ENCODE results near the gene ZNF775.

Gene ZNF775

DNA sequence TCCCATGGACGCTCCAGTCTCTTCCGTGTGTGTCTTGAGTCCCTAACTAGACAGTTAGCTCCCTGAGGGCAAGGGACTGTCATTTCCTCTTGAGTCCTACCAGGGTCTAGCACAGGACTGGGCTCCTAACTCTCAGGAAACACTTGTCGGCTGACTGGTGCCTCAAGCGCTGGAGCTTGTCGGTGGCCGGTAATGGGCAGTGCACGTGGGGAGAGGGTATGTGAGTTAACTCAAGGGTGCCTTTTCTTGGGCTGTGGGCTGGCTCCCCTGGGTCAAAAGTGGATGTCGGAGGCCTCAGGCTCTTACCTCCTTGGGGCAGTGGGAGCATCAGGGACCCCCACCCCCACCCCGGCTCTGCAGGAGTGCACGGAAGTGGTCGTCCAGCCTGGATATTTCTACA is 32.9 kb downstream of the ZNF775 start:
- Histone ChIP-seq H3K4me1 (ENCODE audit: insufficient read depth, insufficient read length) (peaks cover 4% of the 10 kb centered on the region), H3K9me3 (ENCODE audit: insufficient read depth, low read length) (no peaks in the 10 kb centered on the region), H3K27me3 (ENCODE audit: insufficient read depth, insufficient read length) (no peaks in the 10 kb centered on the region), H3K4me3 (ENCODE audit: insufficient read length, low read depth) (no peak overlapping the region), H3K9ac (ENCODE audit: insufficient read length, low read depth) (no peak overlapping the region), H3K36me3 (ENCODE audit: insufficient read depth, insufficient read length, low read length) (peaks cover 18% of the 10 kb centered on the region)
- TF ChIP-seq YY1 (IDR thresholded peaks at IDR 0.05; ENCODE audit: insufficient read depth, insufficient read length) (no peak), ZNF274 (IDR thresholded peaks at IDR 0.05; ENCODE audit: low read depth, low read length) (no peak), SUZ12 (IDR thresholded peaks at IDR 0.05; ENCODE audit: extremely low read depth, insufficient read depth, insufficient read length) (no peak)
- no peak for DNase-seq (ENCODE audit: low read depth, low spot score)

GRCh38 chr7:150412518-150413488 is 33.7 kb downstream of the ZNF775 start:
- TF ChIP-seq ZNF274 (IDR thresholded peaks at IDR 0.05; ENCODE audit: low read depth, low read length) (no peak), SUZ12 (IDR thresholded peaks at IDR 0.05; ENCODE audit: extremely low read depth, insufficient read depth, insufficient read length) (no peak), YY1 (IDR thresholded peaks at IDR 0.05; ENCODE audit: insufficient read depth, insufficient read length) (no peak)
- peaks cover 18% of the 10 kb centered on the region for H3K36me3 ChIP-seq (ENCODE audit: insufficient read depth, insufficient read length, low read length)
- H3K4me3 ChIP-seq (ENCODE audit: insufficient read length, low read depth): no peak overlapping the region
- peaks cover 2% of the 10 kb centered on the region for H3K4me1 ChIP-seq (ENCODE audit: insufficient read depth, insufficient read length)
- no peaks in the 10 kb centered on the region for H3K27me3 ChIP-seq (ENCODE audit: insufficient read depth, insufficient read length)
- H3K9me3 ChIP-seq (ENCODE audit: insufficient read depth, low read length): no peaks in the 10 kb centered on the region
- H3K9ac ChIP-seq (ENCODE audit: insufficient read length, low read depth): no peak overlapping the region
- DNase-seq (ENCODE audit: low read depth, low spot score): no peak

DNA sequence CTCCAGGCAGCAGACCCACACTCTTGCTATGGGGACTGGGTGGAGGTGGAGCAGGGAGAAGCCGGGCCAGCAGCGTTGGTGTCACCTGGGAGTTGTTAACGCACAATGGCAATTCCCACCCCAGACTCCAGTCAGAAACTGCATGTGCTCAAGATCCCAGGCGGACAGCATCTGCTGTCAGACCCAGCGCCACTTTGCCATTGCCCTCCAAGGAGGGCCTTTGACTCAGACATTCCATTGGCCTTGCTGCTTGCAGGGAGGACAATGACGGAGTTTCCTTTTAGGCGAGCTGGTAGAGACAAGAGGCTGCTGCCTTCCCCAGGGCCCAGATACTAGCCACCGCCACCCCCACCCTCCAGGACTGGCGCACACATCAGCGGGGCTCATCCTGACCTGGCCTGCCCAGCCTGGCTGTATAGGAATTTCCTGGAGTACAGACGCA is 34.5 kb downstream of the ZNF775 start:
- Histone ChIP-seq H3K4me1 (ENCODE audit: insufficient read depth, insufficient read length) (peaks cover 2% of the 10 kb centered on the region), H3K9me3 (ENCODE audit: insufficient read depth, low read length) (no peaks in the 10 kb centered on the region), H3K36me3 (ENCODE audit: insufficient read depth, insufficient read length, low read length) (peaks cover 18% of the 10 kb centered on the region), H3K9ac (ENCODE audit: insufficient read length, low read depth) (no peak overlapping the region), H3K4me3 (ENCODE audit: insufficient read length, low read depth) (no peak overlapping the region), H3K27me3 (ENCODE audit: insufficient read depth, insufficient read length) (no peaks in the 10 kb centered on the region)
- no peak for DNase-seq (ENCODE audit: low read depth, low spot score)
- TF ChIP-seq YY1 (IDR thresholded peaks at IDR 0.05; ENCODE audit: insufficient read depth, insufficient read length) (no peak), SUZ12 (IDR thresholded peaks at IDR 0.05; ENCODE audit: extremely low read depth, insufficient read depth, insufficient read length) (no peak), ZNF274 (IDR thresholded peaks at IDR 0.05; ENCODE audit: low read depth, low read length) (no peak)

- peaks cover 2% of the 10 kb centered on the region for H3K27me3 ChIP-seq (ENCODE audit: insufficient read depth, insufficient read length)
- peaks cover 2% of the 10 kb centered on the region for H3K4me1 ChIP-seq (ENCODE audit: insufficient read depth, insufficient read length)
- H3K36me3 ChIP-seq (ENCODE audit: insufficient read depth, insufficient read length, low read length): peaks cover 9% of the 10 kb centered on the region
- no peaks in the 10 kb centered on the region for H3K9me3 ChIP-seq (ENCODE audit: insufficient read depth, low read length)
- no peak for TF ChIP-seq YY1 (IDR thresholded peaks at IDR 0.05; ENCODE audit: insufficient read depth, insufficient read length)
- no peak for TF ChIP-seq ZNF274 (IDR thresholded peaks at IDR 0.05; ENCODE audit: low read depth, low read length)
- no peak for TF ChIP-seq SUZ12 (IDR thresholded peaks at IDR 0.05; ENCODE audit: extremely low read depth, insufficient read depth, insufficient read length)
- no peak for DNase-seq (ENCODE audit: low read depth, low spot score)
- H3K9ac ChIP-seq (ENCODE audit: insufficient read length, low read depth): no peak overlapping the region
- H3K4me3 ChIP-seq (ENCODE audit: insufficient read length, low read depth): no peak overlapping the region
Observed at GRCh38 chr7:150415161-150416153, 36.3 kb downstream of the ZNF775 start.

DNA sequence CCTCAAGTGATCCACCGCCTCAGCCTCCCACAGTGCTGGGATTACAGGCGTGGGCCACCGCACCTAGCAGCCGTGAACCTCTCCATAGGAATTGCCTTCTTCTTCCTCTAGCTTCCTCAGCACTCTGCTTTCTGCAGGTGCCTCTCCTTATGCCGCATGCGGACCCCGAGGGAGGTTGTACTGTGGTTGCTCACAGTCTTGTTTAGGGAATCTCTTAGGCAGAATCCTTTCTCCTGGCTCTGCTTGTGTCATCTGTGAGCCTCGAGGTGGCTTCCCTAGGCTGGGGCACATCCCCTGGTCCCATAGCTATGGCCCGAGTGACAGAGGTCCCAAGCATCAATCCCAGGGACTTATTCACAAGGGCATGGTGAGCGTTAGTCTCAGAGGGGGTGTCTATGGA is 38.1 kb downstream of the ZNF775 start:
- no peak overlapping the region for H3K9ac ChIP-seq (ENCODE audit: insufficient read length, low read depth)
- peaks cover 2% of the 10 kb centered on the region for H3K4me1 ChIP-seq (ENCODE audit: insufficient read depth, insufficient read length)
- H3K4me3 ChIP-seq (ENCODE audit: insufficient read length, low read depth): no peak overlapping the region
- H3K9me3 ChIP-seq (ENCODE audit: insufficient read depth, low read length): no peaks in the 10 kb centered on the region
- H3K36me3 ChIP-seq (ENCODE audit: insufficient read depth, insufficient read length, low read length): no peaks in the 10 kb centered on the region
- peaks cover 7% of the 10 kb centered on the region for H3K27me3 ChIP-seq (ENCODE audit: insufficient read depth, insufficient read length)
- TF ChIP-seq YY1 (IDR thresholded peaks at IDR 0.05; ENCODE audit: insufficient read depth, insufficient read length): no peak
- no peak for TF ChIP-seq SUZ12 (IDR thresholded peaks at IDR 0.05; ENCODE audit: extremely low read depth, insufficient read depth, insufficient read length)
- no peak for TF ChIP-seq ZNF274 (IDR thresholded peaks at IDR 0.05; ENCODE audit: low read depth, low read length)
- no peak for DNase-seq (ENCODE audit: low read depth, low spot score)

GRCh38 chr7:150417863-150418262 is 38.7 kb downstream of the ZNF775 start:
- no peaks in the 10 kb centered on the region for H3K36me3 ChIP-seq (ENCODE audit: insufficient read depth, insufficient read length, low read length)
- H3K9ac ChIP-seq (ENCODE audit: insufficient read length, low read depth): no peak overlapping the region
- no peaks in the 10 kb centered on the region for H3K9me3 ChIP-seq (ENCODE audit: insufficient read depth, low read length)
- H3K4me3 ChIP-seq (ENCODE audit: insufficient read length, low read depth): no peak overlapping the region
- peaks cover 2% of the 10 kb centered on the region for H3K4me1 ChIP-seq (ENCODE audit: insufficient read depth, insufficient read length)
- no peak for DNase-seq (ENCODE audit: low read depth, low spot score)
- TF ChIP-seq ZNF274 (IDR thresholded peaks at IDR 0.05; ENCODE audit: low read depth, low read length) (no peak), SUZ12 (IDR thresholded peaks at IDR 0.05; ENCODE audit: extremely low read depth, insufficient read depth, insufficient read length) (no peak), YY1 (IDR thresholded peaks at IDR 0.05; ENCODE audit: insufficient read depth, insufficient read length) (no peak)
- H3K27me3 ChIP-seq (ENCODE audit: insufficient read depth, insufficient read length): peaks cover 7% of the 10 kb centered on the region

All from NT2/D1 (cell line).